Type B pancreatic cell (in vitro differentiated cells): ENCODE measurements around the gene MAGI1. TPM values are rescaled to one million over a fixed set of nuclear protein-coding genes. Genes with fewer than 3 reads are reported as not detected.
A peak's percentile ranks its signal among the peaks of the same experiment; 100 is the strongest.

Source experiments
- DNase-seq: peaks from one replicate; pipeline ENCODE4 v3.0.0; 2021; ENCODE audit warnings: mixed read lengths; ENCODE audit not compliant: unreplicated experiment; ENCODE audit errors: extremely low spot score
- H3K27ac Mint-ChIP-seq: 2 replicates; pipeline ENCODE4 v1.8.0; 2021; ENCODE audit warnings: mild to moderate bottlenecking, mixed read lengths
- H3K27me3 Mint-ChIP-seq: 2 replicates; pipeline ENCODE4 v1.8.0; 2021; ENCODE audit warnings: mixed read lengths
- H3K36me3 Mint-ChIP-seq: 2 replicates; pipeline ENCODE4 v1.8.0; 2021; ENCODE audit warnings: mixed read lengths
- H3K4me1 Mint-ChIP-seq: one replicate; pipeline ENCODE4 v1.8.0; 2021; ENCODE audit warnings: mixed read lengths; ENCODE audit not compliant: unreplicated experiment
- H3K4me3 Mint-ChIP-seq: 2 replicates; pipeline ENCODE4 v1.8.0; 2021; ENCODE audit warnings: mild to moderate bottlenecking, mixed read lengths
- H3K9me3 Mint-ChIP-seq: 2 replicates; pipeline ENCODE4 v1.8.0; 2021; ENCODE audit warnings: mixed read lengths
- CTCF ChIP-seq: fragments of 200-600 bp; sonication (generic); conservative IDR thresholded peaks from 2 replicates; pipeline ENCODE4 v1.5.0; 2021; ENCODE audit warnings: antibody characterized with exemption, mild to moderate bottlenecking
- total RNA-seq: library from RNA; stranded (reverse); gene quantifications from 2 replicates; pipeline ENCODE4 v1.2.1, GENCODE V29; 2021; ENCODE audit warnings: low replicate concordance

The MAGI1 gene
- total RNA-seq, 1 donor from 2014 or later, result 53.1 TPM

GRCh38 chr3:65408531-65409175, 630.1 kb downstream of the MAGI1 start:
- Mint-ChIP-seq H3K36me3 (peaks cover 4% of the 10 kb centered on the region), H3K4me1 (peaks cover 35% of the 10 kb centered on the region), H3K9me3 (no peaks in the 10 kb centered on the region), H3K4me3 (no peak overlapping the region), H3K27me3 (no peaks in the 10 kb centered on the region), H3K27ac (no peak overlapping the region)
- no peak for DNase-seq
- no peak for TF ChIP-seq CTCF

- TF ChIP-seq CTCF, result no peak
- no peaks in the 10 kb centered on the region for H3K27me3 Mint-ChIP-seq
- H3K27ac Mint-ChIP-seq, result no peak overlapping the region
- H3K36me3 Mint-ChIP-seq, result peaks cover 4% of the 10 kb centered on the region
- H3K4me1 Mint-ChIP-seq, result peaks cover 37% of the 10 kb centered on the region
- no peak overlapping the region for H3K4me3 Mint-ChIP-seq
- DNase-seq, result no peak
- no peaks in the 10 kb centered on the region for H3K9me3 Mint-ChIP-seq
Measured at GRCh38 chr3:65406470-65406869, 632.2 kb downstream of the MAGI1 start.

GRCh38 chr3:65402597-65402996, 636.1 kb downstream of the MAGI1 start:
- Mint-ChIP-seq H3K36me3 (peaks cover 4% of the 10 kb centered on the region), H3K9me3 (no peaks in the 10 kb centered on the region), H3K27me3 (no peaks in the 10 kb centered on the region), H3K27ac (peak overlapping the region; percentile 33), H3K4me1 (peaks cover 23% of the 10 kb centered on the region), H3K4me3 (no peak overlapping the region)
- no peak for DNase-seq
- no peak for TF ChIP-seq CTCF

- Mint-ChIP-seq H3K9me3 (no peaks in the 10 kb centered on the region), H3K36me3 (peaks cover 10% of the 10 kb centered on the region), H3K27ac (no peak overlapping the region), H3K4me3 (peak overlapping the region; percentile 54), H3K27me3 (no peaks in the 10 kb centered on the region), H3K4me1 (peaks cover 23% of the 10 kb centered on the region)
- no peak for DNase-seq
- TF ChIP-seq CTCF, result peak; percentile 18
Measured at GRCh38 chr3:65401359-65402305, 637.1 kb downstream of the MAGI1 start.

DNA sequence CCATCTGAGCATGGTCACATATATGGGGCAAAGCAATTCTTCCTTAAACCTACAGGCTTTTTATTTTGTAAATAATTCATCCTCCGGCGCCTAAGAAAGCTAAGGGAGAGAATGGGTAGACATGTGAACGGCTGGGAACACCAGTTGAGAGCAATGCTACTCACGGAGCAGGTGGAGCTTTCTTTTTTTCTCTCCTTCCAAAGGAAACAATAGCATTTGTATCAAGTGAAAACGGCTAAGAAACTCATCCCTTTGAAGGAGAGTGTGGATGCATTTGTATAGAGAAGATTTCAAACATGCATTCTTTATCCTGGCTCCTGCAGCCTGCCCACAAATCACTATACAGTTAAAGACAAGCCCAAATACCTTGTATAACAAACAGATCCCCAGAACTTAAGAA, 637.8 kb downstream of the MAGI1 start:
- Mint-ChIP-seq H3K9me3 (no peaks in the 10 kb centered on the region), H3K4me1 (peaks cover 23% of the 10 kb centered on the region), H3K4me3 (peak overlapping the region; percentile 54), H3K27me3 (no peaks in the 10 kb centered on the region), H3K36me3 (peaks cover 12% of the 10 kb centered on the region), H3K27ac (no peak overlapping the region)
- DNase-seq, result no peak
- no peak for TF ChIP-seq CTCF
